Coronary artery (tissue), 2 donors: Measurements from ENCODE around the gene DAPK1.

ENCODE experiments used
- DNase-seq: peaks from one replicate; pipeline ENCODE4 v3.0.0-alpha.2; 2017; ENCODE audit warnings: low spot score
- H3K27ac ChIP-seq, 2 donors: fragments of 200-600 bp; sonication (generic); one replicate each; pipeline ENCODE4 v1.5.1; 2016 to 2019
- H3K4me3 ChIP-seq: fragments of 200-600 bp; sonication (generic); 2 replicates; pipeline ENCODE4 v1.5.1; 2016; ENCODE audit warnings: mild to moderate bottlenecking, moderate library complexity
- TF ChIP-seq, protein P1 (sequence below): fragments of 200-600 bp; sonication (generic); IDR thresholded peaks from one replicate; pipeline ENCODE4 v1.5.1; 2019; ENCODE audit warnings: antibody characterized with exemption

The DAPK1 gene

DNA sequence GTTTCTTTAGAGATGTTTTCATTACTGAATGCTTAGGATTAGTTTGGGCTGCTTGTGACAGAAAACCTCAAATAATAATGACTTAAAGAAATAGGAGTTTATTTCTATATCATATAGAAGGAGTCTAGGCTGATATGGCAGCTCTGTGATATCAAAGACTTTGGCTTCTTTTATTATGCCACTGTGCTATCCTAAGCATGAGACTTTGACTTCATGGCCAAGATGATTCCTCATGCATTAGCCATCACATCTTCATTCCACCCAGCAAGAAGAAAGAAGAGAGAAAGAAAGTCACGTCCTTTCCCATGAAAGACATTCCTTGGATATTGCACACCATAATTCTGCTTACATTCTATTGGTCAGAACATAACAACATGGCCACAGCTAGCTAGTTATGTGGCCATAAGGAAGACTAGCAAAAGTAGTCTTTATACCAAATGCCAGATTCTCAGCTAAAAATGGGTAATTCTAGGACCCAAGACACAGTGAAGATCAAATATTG lies 76.2 kb downstream of the DAPK1 start:
- no peak overlapping the region for H3K4me3 ChIP-seq
- TF ChIP-seq, protein P1, sequence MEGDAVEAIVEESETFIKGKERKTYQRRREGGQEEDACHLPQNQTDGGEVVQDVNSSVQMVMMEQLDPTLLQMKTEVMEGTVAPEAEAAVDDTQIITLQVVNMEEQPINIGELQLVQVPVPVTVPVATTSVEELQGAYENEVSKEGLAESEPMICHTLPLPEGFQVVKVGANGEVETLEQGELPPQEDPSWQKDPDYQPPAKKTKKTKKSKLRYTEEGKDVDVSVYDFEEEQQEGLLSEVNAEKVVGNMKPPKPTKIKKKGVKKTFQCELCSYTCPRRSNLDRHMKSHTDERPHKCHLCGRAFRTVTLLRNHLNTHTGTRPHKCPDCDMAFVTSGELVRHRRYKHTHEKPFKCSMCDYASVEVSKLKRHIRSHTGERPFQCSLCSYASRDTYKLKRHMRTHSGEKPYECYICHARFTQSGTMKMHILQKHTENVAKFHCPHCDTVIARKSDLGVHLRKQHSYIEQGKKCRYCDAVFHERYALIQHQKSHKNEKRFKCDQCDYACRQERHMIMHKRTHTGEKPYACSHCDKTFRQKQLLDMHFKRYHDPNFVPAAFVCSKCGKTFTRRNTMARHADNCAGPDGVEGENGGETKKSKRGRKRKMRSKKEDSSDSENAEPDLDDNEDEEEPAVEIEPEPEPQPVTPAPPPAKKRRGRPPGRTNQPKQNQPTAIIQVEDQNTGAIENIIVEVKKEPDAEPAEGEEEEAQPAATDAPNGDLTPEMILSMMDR = no peak
- H3K27ac ChIP-seq = no peak overlapping the region
- DNase-seq = no peak

DNA sequence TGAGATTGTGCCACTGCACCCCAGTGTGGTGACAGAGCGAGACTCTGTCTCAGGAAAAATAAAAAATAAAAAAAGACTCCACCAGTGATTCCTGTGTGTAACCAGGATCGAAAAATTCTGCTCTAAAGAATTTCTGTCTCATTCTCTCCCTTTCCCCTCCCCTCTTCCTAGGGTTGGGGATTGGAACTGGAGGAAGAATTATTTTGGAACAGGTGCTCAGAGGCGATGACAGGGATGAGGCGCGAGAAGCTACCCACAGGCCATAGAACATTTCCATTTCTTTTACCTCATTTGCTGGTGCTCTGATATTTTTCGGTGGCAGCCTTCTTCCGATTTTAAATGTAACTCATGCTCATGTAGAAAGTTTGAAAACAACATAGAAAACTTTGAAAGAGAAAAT lies 80.1 kb downstream of the DAPK1 start:
- Histone ChIP-seq H3K27ac (no peak overlapping the region), H3K4me3 (no peak overlapping the region)
- no peak for DNase-seq
- TF ChIP-seq, protein P1 = no peak

DNA sequence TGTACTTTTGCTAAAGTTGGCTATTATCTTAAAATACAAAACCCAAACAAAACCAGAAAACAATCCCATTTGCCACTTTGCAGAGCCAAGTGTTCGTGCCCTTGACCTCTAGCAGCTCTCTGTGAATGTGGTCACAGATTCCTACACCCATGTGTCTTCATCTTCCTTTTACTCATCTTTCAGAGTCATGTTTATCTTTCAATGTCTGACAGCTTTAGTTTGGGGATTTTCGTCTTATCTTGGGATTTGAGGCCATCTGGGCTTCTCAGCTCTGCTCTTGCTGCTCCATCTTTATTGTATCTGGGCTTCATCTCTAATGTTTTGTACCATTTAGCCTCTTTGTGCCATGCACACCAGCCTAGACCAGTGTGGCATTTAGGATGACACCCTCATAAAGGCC lies 81.0 kb downstream of the DAPK1 start:
- Histone ChIP-seq H3K27ac (no peak overlapping the region), H3K4me3 (no peak overlapping the region)
- TF ChIP-seq, protein P1 = no peak
- DNase-seq = no peak

DNA sequence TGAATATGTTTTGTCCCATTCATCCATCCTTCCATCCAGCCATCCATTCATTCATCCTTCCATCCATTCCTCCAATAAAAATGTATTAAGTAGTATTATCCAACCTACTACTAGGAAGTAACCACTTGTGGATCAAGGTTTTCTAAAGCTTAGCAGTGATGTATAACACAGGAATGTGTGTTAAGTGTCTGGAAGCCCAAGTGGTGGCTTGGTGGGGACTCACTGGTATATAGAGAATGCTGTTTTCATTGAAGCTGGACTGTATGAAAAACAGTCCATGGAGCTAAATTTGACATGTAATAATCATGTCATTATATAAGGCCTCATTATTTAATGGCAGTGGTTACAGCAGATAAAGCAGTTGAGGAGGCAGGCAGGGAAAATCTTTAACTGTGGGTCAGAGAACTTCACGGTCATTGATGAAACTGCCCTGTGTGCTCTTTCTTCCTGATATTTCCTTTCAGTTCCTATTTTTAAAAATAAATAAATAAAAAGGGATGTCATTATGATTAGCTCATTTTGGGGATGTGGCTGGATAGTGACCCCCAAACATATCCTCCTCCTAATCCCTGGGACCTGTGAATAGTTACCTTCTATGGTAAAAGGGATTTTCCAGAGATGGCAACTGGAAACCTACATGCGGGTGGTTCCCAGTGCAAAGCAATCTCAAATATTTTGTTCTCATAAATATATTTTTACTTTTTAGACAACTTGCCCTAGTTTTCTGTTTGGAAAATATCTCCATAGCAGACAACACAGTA lies 82.3 kb downstream of the DAPK1 start:
- Histone ChIP-seq H3K27ac (no peak overlapping the region), H3K4me3 (no peak overlapping the region)
- TF ChIP-seq, protein P1 = no peak
- no peak for DNase-seq

DNA sequence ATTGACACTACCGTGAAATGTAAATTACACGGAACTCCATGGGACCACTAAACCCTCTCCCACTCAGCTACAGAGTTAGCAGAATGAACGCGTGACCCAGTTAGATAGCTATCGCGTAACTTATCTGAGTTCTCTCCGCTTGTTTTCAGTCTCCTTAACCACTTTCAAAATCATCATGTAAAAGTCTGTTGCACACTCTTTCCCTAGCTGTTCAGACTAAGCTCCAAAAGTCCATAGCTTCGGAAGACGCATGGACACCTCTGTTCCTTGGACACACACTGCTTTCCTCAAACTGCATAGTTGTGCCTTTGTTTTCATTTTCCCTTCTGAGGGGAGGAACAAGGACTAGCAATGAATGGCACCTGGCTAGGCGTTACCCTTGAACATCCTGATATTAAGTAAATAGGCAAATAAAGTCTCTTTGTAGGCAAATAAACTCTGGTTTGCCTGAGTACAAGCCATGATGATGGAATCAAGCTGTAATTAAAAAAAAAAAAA lies 83.3 kb downstream of the DAPK1 start:
- TF ChIP-seq, protein P1 = no peak
- no peak overlapping the region for H3K4me3 ChIP-seq
- H3K27ac ChIP-seq = no peak overlapping the region
- DNase-seq = no peak

DNA sequence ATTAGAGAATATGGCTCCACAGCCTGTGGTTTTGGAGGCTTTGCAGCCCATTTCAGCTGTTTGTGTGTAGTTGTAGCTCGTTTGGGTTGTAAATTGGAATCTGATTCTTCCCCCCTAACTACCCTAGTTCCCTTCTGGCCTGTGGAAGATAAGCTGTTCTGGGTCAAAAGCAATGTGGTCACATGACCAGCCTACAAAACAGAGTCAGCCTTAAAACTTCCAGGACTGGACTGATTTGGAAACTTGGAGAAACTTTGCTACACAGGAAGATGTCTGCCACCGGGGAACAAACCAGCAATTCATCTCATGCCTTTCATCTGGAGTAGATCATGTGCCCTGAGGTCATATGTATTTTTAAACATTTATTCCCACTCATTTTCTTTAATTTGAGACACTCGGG lies 83.8 kb downstream of the DAPK1 start:
- H3K27ac ChIP-seq = peak overlapping the region in 1 of 2 donors; percentile 32
- DNase-seq = no peak
- no peak overlapping the region for H3K4me3 ChIP-seq
- TF ChIP-seq, protein P1 = no peak
